Activated T-cell treated with anti-CD3 and anti-CD28 coated beads, Interleukin-2, amount 50 U/mL, for 72 hours (primary cell): ENCODE measurements around the gene MT3. TPM values are rescaled to one million over a fixed set of nuclear protein-coding genes. Genes with fewer than 3 reads are reported as not detected.
"Not testable (repeated sequence)": the region's sequence is repeated elsewhere in the genome, so short reads cannot be mapped to it uniquely, and the experiment has no call there.

ENCODE experiments used
- ATAC-seq, 2 donors: fragments of 150-1000 bp; cut with Tn5 transposase; replicated peaks in 1 of 2; 2 replicates each; pipeline ENCODE4 v1.10.0; 2021; ENCODE audit warnings: moderate library complexity in 2 of 2, mild to moderate bottlenecking in 1 of 2
- DNase-seq, 2 donors: peaks; one replicate each; pipeline ENCODE4 v3.0.0; 2021 to 2022; ENCODE audit warnings: mixed read lengths in 1 of 2
- H3K27ac Mint-ChIP-seq: one replicate; pipeline ENCODE4 v1.8.0; 2022; ENCODE audit warnings: mild to moderate bottlenecking, moderate library complexity, mixed read lengths
- H3K27me3 Mint-ChIP-seq: one replicate; pipeline ENCODE4 v1.8.0; 2022; ENCODE audit warnings: low read depth, mixed read lengths
- H3K36me3 Mint-ChIP-seq, 2 donors: one replicate each; pipeline ENCODE4 v1.8.0; 2022; ENCODE audit warnings: mixed read lengths in 2 of 2, mild to moderate bottlenecking in 1 of 2; ENCODE audit not compliant: insufficient read depth in 2 of 2
- H3K4me1 Mint-ChIP-seq: one replicate; pipeline ENCODE4 v1.8.0; 2022; ENCODE audit warnings: low read depth, mixed read lengths
- H3K4me3 Mint-ChIP-seq, 2 donors: one replicate each; pipeline ENCODE4 v1.8.0; 2022; ENCODE audit warnings: mild to moderate bottlenecking in 2 of 2, mixed read lengths in 2 of 2, moderate library complexity in 2 of 2
- H3K9me3 Mint-ChIP-seq, 2 donors: one replicate each; pipeline ENCODE4 v1.8.0; 2022; ENCODE audit warnings: mixed read lengths in 2 of 2
- total RNA-seq, 2 donors: library from RNA; stranded (reverse); gene quantifications; one replicate each; pipeline ENCODE4 v1.2.3, GENCODE V29; 2022

Gene MT3
- total RNA-seq, 2 donors from 2014 or later: 3.9 to 6.8 TPM

DNA sequence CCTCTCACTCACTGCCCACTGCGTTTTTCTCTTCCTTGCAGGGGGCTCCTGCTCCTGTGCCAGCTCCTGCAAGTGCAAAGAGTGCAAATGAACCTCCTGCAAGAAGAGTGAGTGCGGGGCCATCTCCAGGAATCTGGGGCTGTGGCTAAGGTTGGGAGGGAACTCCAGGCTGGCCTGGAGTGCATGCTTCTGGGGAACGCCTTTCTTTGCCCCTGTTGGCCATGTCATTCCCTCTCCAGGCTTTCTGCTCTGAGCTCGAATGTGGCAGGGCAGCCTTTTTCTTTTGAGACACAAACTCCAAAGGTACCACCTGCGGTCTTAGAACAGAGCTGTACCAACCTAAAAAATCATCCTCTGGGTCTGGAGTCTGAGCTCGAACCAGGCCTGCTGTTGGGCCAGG is 28.8 kb downstream of the MT3 start:
- Mint-ChIP-seq H3K4me3 (peak overlapping the region in 1 of 2 donors; percentile 83), H3K9me3 (peaks cover 0 to 3% of the 10 kb centered on the region in 2 donors), H3K36me3 (peaks cover 0 to 1% of the 10 kb centered on the region in 2 donors), H3K4me1 (peaks cover 53% of the 10 kb centered on the region), H3K27ac (no peak overlapping the region), H3K27me3 (no peaks in the 10 kb centered on the region)
- no peak for ATAC-seq
- DNase-seq: no peak

DNA sequence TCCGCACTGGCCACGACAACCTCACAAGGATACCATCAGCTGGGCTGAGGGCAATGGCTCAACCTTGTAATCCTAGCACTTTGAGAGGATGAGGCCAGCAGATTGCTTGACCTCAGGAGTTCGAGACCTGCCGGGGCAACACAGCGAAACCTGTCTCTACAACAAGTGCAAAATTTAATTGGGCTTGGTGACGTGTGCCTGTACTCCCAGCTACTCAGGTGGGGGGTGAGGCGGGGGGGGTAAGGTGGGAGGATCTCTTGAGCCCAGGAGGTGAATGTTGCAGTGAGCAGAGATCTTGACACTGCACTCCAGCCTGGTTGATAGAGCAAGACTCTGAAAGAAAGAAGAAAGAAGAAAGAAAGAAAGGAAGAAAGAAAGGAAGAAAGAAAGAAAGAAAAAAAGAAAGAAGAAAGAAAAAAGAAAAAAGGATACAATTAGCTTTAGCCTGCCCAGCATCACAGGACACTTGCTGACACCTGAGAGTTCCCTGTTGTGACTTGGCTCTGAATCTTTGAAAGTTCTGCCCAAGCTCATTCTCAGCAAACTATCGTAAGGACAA is 31.1 kb downstream of the MT3 start:
- ATAC-seq (no peak), DNase-seq (no peak)
- peaks cover 0 to 3% of the 10 kb centered on the region in 2 donors for H3K9me3 Mint-ChIP-seq
- H3K27me3 Mint-ChIP-seq: no peaks in the 10 kb centered on the region
- no peak overlapping the region for H3K4me3 Mint-ChIP-seq
- peaks cover 0 to 4% of the 10 kb centered on the region in 2 donors for H3K36me3 Mint-ChIP-seq
- peaks cover 30% of the 10 kb centered on the region for H3K4me1 Mint-ChIP-seq
- H3K27ac Mint-ChIP-seq: no peak overlapping the region

DNA sequence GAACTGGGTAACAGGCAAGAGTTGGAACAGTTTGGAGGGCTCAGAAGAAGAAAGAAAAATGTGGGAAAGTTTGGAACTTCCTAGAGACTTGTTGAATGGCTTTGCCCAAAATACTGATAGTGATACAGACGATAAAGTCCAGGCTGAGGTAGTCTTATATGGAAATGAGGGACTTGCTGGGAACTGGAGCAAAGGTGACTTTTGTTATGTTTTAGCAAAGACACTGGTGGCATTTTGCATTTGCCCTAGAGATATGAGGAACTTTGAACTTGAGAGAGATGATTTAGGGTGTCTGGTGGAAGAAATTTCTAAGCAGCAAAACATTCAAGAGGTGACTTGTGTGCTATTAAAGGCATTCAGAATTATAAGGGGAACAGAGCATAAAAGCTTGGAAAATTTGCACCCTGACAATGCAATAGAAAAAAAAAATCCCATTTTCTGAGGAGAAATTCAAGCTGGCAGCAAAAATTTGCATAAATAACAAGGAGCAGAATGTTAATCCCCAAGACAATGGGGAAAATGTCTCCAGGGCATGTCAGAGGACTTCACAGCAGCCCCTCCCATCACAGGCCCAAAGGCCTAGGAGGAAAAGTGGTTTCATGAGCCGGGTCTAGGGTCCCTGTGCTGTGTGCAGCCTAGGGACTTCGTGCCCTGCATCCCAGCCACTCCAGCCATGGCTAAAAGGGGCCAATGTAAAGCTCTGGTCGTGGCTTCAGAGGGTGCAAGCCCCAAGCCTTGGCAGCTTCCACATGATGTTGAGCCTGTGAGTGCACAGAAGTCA is 32.5 kb downstream of the MT3 start:
- DNase-seq, ATAC-seq, H3K9me3 Mint-ChIP-seq, H3K4me3 Mint-ChIP-seq, H3K36me3 Mint-ChIP-seq, H3K27me3 Mint-ChIP-seq, H3K27ac Mint-ChIP-seq: not testable (repeated sequence)
- peaks cover 28% of the 10 kb centered on the region for H3K4me1 Mint-ChIP-seq

DNA sequence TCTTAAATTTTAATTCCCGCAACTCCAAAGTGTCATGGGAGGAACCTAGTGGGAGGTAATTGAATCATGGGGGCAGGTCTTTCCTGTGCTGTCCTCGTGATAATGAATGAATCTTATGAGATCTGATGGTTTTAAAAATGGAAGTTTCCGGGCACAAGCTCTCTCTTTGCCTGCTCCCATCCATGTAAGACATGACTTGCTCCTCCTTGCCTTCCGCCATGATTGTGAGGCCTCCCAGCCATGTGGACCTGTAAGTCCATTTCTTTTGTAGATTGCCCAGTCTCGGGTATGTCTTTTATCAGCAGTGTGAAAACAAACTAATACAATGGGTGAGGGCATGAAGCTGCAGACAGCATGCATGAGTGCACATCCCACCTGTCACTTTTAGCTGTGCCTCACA is 33.9 kb downstream of the MT3 start:
- H3K27ac Mint-ChIP-seq, H3K4me3 Mint-ChIP-seq, H3K36me3 Mint-ChIP-seq, H3K9me3 Mint-ChIP-seq, DNase-seq, ATAC-seq, H3K27me3 Mint-ChIP-seq: not testable (repeated sequence)
- peaks cover 17% of the 10 kb centered on the region for H3K4me1 Mint-ChIP-seq

DNA sequence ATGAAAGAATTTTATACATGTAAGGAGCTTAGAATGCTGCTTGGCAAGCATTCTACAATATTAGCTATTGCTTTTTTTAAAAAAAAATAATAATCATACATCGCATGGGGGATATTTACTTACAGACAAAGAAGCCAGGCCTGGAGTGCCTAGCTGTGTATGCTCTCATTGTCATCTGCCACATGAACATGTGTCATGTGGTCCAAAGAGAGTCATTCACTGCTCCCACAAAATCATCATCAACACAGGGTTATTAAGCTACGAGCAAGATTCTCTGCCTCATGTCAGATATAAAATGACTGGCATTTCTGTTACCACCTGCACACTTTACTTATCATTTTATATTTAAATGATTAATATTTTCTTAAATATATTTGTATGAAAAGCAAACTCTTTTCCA is 34.3 kb downstream of the MT3 start:
- no peaks in the 10 kb centered on the region for H3K27me3 Mint-ChIP-seq
- no peak overlapping the region for H3K27ac Mint-ChIP-seq
- H3K36me3 Mint-ChIP-seq: peaks cover 0 to 4% of the 10 kb centered on the region in 2 donors
- H3K4me3 Mint-ChIP-seq: no peak overlapping the region
- peaks cover 0 to 3% of the 10 kb centered on the region in 2 donors for H3K9me3 Mint-ChIP-seq
- DNase-seq: no peak
- H3K4me1 Mint-ChIP-seq: peaks cover 13% of the 10 kb centered on the region
- no peak for ATAC-seq

DNA sequence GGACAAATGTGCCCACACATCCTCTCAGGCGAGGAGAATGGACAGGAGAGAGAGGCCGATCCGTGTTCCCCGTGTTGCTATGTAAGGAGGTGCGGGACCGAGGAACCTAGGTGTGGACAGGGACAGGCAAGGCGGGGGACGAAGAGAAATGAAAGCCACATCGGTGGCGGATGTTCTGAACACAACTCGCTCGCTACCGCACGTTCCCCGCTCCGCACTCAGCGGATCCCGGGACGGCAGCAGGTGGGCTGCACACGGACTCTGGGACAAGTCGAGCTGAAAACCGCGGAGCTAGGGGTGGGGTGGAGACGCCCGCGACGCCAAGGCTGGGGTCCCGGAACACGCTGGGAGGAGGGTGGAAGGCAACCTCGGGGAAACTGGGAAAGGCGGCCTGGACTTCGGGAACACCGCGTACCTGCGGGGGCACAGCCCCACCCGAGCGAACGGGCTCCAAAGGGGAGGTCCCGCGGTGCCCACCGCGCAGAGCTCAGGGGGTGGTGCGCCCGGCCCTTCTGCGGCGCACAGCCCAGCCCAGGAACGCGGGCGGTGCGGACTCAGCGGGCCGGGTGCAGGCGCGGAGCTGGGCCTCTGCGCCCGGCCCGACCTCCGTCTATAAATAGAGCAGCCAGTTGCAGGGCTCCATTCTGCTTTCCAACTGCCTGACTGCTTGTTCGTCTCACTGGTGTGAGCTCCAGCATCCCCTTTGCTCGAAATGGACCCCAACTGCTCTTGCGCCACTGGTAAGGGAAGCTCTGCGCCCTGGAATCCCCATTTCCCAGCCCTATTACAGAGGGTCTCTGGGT is 36.0 kb downstream of the MT3 start, which contains the start of gene MT1E:
MT1E (plus strand) TSS at position 642 of the 803 bp plus-strand sequence; CDS start at position 713, 71 bp downstream.
- Mint-ChIP-seq H3K27me3 (peaks cover 6% of the 10 kb centered on the region), H3K4me3 (peak within 1 kb of the TSS; percentile 88 to 95), H3K36me3 (peaks cover 0 to 4% of the 10 kb centered on the region in 2 donors), H3K9me3 (peaks cover 0 to 3% of the 10 kb centered on the region in 2 donors), H3K4me1 (peaks cover 15% of the 10 kb centered on the region), H3K27ac (peak within 1 kb of the TSS; percentile 74)
- peak; percentile 96 for ATAC-seq
- peak; percentile 79 to 84 for DNase-seq

DNA sequence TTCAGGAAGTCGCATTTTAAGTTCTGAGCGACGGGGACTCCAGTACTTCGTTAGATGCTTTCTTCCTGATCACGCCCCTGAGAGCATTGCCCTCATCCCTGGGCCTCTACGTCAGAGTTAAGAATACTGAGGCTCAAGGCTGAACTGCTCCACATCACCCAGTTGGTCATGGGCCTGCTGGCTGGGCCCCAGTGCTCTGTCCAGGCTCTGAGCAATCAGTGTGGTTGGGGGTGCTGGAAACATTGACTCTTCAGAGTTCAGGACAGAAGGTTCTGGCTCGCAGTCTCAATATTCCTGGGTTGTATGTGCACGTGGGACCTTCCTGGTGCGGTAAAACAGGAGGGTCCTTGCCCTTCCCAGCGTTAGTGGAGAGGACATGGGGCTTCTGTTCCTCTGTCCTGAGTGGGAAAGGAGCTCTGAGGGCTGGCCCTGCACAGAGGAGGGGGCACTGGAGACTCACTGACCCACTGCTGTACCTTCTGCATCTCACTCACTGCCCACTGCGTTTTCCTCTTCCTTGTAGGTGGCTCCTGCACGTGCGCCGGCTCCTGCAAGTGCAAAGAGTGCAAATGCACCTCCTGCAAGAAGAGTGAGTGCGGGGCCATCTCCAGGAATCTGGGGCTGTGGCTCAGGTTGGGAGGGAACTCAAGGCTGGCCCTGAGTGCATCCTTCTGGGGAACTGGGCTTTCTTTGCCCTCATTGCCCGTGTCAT is 36.8 kb downstream of the MT3 start:
- peaks cover 0 to 4% of the 10 kb centered on the region in 2 donors for H3K36me3 Mint-ChIP-seq
- peaks cover 0 to 3% of the 10 kb centered on the region in 2 donors for H3K9me3 Mint-ChIP-seq
- peak; percentile 32 to 44 for ATAC-seq
- H3K27ac Mint-ChIP-seq: no peak overlapping the region
- peaks cover 13% of the 10 kb centered on the region for H3K27me3 Mint-ChIP-seq
- peak overlapping the region; percentile 88 to 95 for H3K4me3 Mint-ChIP-seq
- peaks cover 19% of the 10 kb centered on the region for H3K4me1 Mint-ChIP-seq
- DNase-seq: no peak

DNA sequence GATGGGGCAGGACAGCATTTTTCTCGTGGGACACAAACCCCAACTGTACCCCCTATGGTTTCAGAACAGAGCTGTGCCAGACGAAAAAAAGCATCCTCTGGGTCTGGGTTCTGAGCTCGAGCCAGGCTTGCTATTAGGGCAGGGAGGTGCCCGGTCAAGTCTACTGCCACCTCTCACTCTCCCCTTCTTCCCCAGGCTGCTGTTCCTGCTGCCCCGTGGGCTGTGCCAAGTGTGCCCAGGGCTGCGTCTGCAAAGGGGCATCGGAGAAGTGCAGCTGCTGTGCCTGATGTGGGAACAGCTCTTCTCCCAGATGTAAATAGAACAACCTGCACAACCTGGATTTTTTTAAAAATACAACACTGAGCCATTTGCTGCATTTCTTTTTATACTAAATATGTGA is 37.4 kb downstream of the MT3 start:
- Mint-ChIP-seq H3K36me3 (peaks cover 0 to 4% of the 10 kb centered on the region in 2 donors), H3K27ac (no peak overlapping the region), H3K9me3 (peaks cover 0 to 3% of the 10 kb centered on the region in 2 donors), H3K4me3 (peak overlapping the region; percentile 88 to 95), H3K4me1 (peaks cover 21% of the 10 kb centered on the region), H3K27me3 (peaks cover 19% of the 10 kb centered on the region)
- no peak for ATAC-seq
- DNase-seq: no peak

DNA sequence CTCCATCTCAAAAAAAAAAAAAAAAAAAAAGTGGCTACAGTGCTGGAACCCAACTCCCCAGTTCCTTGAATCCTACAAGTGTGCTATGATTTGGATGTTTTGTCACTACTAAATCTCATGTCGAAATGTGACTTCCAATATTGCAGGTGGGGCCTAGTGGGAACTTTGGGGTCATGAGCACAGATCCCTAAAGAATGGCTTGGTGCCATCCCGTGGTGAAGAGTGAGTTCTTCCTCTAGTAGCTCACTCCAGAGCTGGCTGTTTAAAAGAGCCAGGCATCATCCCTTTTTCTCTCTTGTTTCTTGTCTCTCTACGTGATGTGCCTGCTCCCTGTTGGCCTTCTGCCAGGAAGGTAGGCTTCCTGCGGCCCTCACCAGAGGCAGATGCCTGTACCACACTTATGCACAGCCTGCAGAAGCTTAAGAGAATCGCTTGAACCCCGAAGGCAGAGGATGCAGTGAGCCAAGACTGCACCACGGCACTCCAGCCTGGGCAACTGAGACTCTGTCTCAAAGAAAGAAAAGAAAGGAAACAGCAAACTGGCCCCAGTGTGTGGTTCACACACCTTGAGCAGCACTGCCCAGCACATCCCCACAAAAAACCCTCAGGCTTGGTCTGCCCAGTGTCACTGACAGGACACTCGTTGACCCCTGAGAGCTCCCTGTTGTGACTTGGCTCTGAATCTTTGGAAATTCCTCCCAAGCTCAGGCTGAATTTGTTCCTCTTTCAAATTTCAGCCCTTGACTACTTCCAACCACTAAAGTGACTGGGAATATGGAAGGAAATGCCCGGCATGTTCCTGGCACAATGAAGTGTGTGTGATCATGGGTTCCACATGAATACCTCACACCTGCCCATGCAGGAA is 39.4 kb downstream of the MT3 start:
- no peak for DNase-seq
- Mint-ChIP-seq H3K27ac (no peak overlapping the region), H3K9me3 (no peaks in the 10 kb centered on the region), H3K4me1 (peaks cover 36% of the 10 kb centered on the region), H3K27me3 (peaks cover 36% of the 10 kb centered on the region), H3K4me3 (no peak overlapping the region), H3K36me3 (peaks cover 0 to 1% of the 10 kb centered on the region in 2 donors)
- no peak for ATAC-seq

DNA sequence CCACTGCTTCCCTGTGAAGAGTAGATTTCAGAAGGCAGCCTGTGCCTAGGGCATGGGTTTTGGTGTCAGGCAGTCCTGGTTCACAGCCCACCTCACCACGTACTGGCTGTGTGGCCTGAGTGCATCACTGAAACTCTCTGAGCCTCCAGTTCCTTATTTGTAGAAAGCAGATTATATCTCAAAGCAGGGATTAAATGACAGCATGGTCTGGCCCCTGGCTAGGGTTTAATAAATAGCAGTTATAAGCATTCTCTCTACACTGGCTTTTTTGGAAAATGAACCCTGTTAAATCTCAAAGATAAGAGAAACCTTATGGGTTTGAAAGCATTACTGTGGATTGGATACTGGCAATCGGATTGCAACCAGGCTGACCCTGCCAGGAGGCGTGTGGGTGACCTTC is 40.2 kb downstream of the MT3 start:
- ATAC-seq: no peak
- DNase-seq: no peak
- Mint-ChIP-seq H3K4me3 (no peak overlapping the region), H3K36me3 (peaks cover 0 to 1% of the 10 kb centered on the region in 2 donors), H3K4me1 (peaks cover 36% of the 10 kb centered on the region), H3K9me3 (no peaks in the 10 kb centered on the region), H3K27me3 (peaks cover 44% of the 10 kb centered on the region), H3K27ac (no peak overlapping the region)

DNA sequence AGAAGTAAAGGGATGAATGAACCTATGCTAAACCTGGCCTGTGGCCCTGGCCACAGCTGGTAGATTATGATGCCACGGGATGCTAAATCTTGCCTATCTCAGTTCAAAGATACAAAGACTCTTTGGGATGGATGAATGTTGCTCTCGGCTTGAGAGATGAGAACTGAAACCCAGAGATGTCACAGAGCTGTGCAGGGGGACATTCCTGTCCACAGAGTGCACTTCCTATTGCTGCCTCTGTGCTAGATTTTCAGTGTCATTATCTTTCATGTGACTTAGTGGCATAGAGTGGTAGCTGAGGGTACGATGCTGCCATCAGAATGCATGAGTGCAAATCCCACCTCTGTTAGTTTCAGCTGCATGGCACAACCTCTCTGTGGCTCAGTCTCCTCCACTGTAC is 40.8 kb downstream of the MT3 start:
- H3K4me1 Mint-ChIP-seq: peaks cover 42% of the 10 kb centered on the region
- ATAC-seq (peak in 1 of 2 donors; percentile 34), DNase-seq (no peak)
- no peak overlapping the region for H3K27ac Mint-ChIP-seq
- no peak overlapping the region for H3K4me3 Mint-ChIP-seq
- H3K36me3 Mint-ChIP-seq: no peaks in the 10 kb centered on the region
- no peaks in the 10 kb centered on the region for H3K9me3 Mint-ChIP-seq
- peaks cover 50% of the 10 kb centered on the region for H3K27me3 Mint-ChIP-seq

DNA sequence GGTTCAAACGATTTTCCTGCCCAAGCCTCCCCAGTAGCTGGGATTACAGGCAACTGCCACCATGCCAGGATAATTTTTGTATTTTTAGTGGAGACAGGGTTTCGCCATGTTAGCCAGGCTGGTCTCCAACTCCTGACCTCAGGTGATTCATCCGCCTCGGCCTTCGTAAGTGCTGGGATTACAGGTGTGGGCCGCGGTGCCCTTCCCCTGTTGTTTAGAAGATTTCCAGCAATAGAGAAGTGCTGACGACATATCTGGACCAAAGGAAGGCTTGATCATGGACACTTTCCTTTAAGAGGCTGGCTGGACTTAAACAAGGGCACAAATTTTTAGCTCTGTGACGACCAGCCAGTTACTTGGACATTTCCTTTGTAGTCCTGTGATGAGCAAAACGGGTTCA is 41.9 kb downstream of the MT3 start:
- DNase-seq: no peak
- H3K27me3 Mint-ChIP-seq: peaks cover 60% of the 10 kb centered on the region
- H3K27ac Mint-ChIP-seq: no peak overlapping the region
- H3K36me3 Mint-ChIP-seq: no peaks in the 10 kb centered on the region
- H3K9me3 Mint-ChIP-seq: no peaks in the 10 kb centered on the region
- no peak for ATAC-seq
- peaks cover 43% of the 10 kb centered on the region for H3K4me1 Mint-ChIP-seq
- peak overlapping the region; percentile 76 to 85 for H3K4me3 Mint-ChIP-seq
